ENCODE results near the gene KCNMB2. TPM values are rescaled to one million over a fixed set of nuclear protein-coding genes. Genes with fewer than 3 reads are reported as not detected.

Gene KCNMB2
- total and polyA plus RNA-seq, 8 donors = 0.69 to 38.0 (median 2.3) TPM

- FAIRE-seq = no peak
- WGBS, 2 donors = 69 to 76% methylated on average over 4 of the region's 4 CpGs
- intact Hi-C loops (cut with DNase I) = no loop called here
- DNase-seq = no peak
- Histone ChIP-seq H3K4me1 (no peaks in the 10 kb centered on the region), H3K4me3 (no peak overlapping the region), H3K27ac (no peak overlapping the region), H3K9me3 (no peaks in the 10 kb centered on the region), H3K36me3 (no peaks in the 10 kb centered on the region), H3K27me3 (no peaks in the 10 kb centered on the region)
- TF ChIP-seq CTCF (IDR thresholded peaks at IDR 0.05) = no peak
- no peak for ATAC-seq
Measured at GRCh38 chr3:178655488-178655887, 119.3 kb downstream of the KCNMB2 start.

DNA sequence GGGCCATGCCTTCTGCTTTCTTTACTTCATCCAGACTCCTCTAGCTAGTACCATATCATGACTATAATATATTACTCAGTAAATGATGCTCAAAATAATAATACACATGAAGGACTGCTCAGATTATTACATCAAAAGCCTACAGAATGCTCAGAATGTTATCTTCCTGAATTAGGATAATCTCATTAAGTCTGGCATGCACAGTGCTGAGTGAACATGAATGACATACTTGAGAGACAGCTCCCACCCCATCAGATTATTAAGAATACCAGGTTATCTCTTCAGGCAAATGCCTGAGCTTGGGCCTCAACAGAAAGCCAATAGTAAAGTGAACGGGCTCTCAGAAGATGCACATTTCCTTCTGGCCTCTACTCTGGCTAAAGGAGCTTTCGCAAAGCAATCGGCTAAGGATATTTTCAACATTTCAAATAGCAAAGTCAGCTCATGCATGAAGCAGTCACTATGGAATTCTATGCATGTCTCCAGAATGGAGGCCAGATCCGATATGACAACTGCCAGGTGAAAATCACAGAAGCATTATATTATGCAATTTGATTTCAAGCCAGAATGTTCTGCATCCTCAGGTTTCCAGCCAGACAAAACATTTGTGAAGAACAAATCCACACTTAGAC is 122.6 kb downstream of the KCNMB2 start:
- FAIRE-seq (no peak), ATAC-seq (no peak), DNase-seq (no peak)
- 73 to 85% methylated on average over 4 of the region's 4 CpGs for WGBS, 2 donors
- no peaks in the 10 kb centered on the region for H3K9me3 ChIP-seq
- H3K27ac ChIP-seq = no peak overlapping the region
- no peaks in the 10 kb centered on the region for H3K36me3 ChIP-seq
- no peaks in the 10 kb centered on the region for H3K27me3 ChIP-seq
- H3K4me3 ChIP-seq = no peak overlapping the region
- intact Hi-C loops (cut with DNase I) = no loop called here
- no peaks in the 10 kb centered on the region for H3K4me1 ChIP-seq
- TF ChIP-seq CTCF (IDR thresholded peaks at IDR 0.05) = no peak

DNA sequence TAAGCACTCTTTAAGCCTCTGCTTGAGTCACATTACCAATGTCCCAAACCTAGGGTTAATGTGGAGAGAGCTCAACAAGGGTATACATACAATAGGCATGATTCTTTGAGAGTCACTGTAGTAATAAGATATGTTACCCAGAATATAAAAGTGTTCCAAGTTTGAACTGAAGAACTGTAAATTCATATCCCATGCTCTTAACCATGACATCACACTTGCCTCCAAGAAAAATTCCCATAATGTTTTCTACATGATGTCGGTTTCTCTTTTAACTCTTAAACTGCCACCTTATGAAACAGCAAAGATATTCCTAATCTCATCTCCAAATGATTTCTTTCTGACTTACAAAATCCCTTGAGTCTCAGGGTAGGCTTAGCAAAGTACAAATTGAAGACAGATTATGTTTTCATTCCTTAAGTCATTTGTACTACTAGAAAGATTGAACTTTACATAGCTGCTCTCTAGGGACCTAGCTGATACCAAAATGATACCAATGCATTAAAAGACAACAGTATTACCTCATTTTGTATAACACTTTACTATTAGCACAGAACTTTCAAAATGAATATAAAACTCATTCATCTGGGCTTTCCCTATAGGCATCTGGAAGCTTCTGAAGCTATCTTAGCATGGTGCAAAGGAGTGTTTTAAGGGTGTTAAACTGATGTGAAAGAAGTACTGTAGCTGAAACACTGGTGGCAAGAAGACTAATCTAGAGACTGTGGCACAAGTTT is 127.1 kb downstream of the KCNMB2 start:
- TF ChIP-seq CTCF (IDR thresholded peaks at IDR 0.05) = no peak
- WGBS, 2 donors = 69 to 80% methylated on average over 1 of the region's 1 CpG
- FAIRE-seq (no peak), ATAC-seq (no peak), DNase-seq (no peak)
- Histone ChIP-seq H3K27me3 (no peaks in the 10 kb centered on the region), H3K9me3 (no peaks in the 10 kb centered on the region), H3K4me3 (no peak overlapping the region), H3K36me3 (no peaks in the 10 kb centered on the region), H3K4me1 (no peaks in the 10 kb centered on the region), H3K27ac (no peak overlapping the region)
- intact Hi-C loops (cut with DNase I) = no loop called here

DNA sequence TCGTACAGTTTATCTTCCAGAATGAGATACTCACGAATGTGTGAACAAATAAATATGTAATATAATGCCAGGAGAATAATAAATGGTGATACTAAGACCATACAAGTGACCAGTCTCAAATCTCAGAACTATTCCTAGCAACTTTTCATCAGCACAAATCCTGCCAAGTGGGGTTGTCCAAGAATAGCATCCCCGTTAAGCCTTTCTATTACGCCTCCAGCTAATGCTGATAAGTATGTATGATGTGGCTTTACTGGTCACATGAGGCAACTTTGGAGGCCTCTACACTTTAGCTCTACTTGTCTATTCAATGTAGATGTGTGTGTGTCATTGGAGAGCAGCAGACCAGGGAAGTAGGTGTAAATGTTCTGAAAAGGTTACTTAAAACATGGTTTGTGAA is 129.5 kb downstream of the KCNMB2 start:
- no peak for ATAC-seq
- H3K4me1 ChIP-seq = no peaks in the 10 kb centered on the region
- no peaks in the 10 kb centered on the region for H3K36me3 ChIP-seq
- no peak for TF ChIP-seq CTCF (IDR thresholded peaks at IDR 0.05)
- 53 to 55% methylated on average over 4 of the region's 4 CpGs for WGBS, 2 donors
- H3K9me3 ChIP-seq = no peaks in the 10 kb centered on the region
- no peaks in the 10 kb centered on the region for H3K27me3 ChIP-seq
- no peak for FAIRE-seq
- H3K4me3 ChIP-seq = no peak overlapping the region
- DNase-seq = no peak
- no peak overlapping the region for H3K27ac ChIP-seq
- intact Hi-C loops (cut with DNase I) = no loop called here

DNA sequence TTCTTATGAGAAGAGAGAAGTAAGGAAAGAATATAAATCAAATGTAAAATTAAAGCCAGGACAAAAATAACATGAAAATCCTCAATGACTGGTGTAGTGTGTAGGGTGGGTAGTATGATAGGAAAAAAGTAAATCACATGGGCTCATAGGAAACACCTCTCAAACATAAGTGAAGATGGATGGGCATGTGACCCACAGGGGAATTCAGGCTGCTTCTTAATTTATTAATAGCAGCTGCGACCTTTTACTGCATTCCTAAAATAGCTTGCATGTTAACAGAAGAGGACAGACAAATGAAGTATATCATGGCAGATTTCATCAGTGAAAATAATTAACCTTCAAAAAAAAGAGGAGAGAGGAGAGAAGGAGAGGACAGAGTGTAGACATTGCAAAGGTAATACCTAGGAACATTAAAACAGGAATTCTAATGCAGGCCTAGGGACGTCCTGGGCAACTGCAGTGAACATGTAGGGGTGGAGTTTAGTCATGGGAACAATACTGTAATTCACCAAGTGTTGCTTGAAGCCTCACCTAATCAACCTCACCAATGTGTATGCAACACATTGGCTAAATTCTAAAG is 132.9 kb downstream of the KCNMB2 start:
- Histone ChIP-seq H3K27me3 (no peaks in the 10 kb centered on the region), H3K27ac (no peak overlapping the region), H3K36me3 (no peaks in the 10 kb centered on the region), H3K9me3 (no peaks in the 10 kb centered on the region), H3K4me3 (no peak overlapping the region), H3K4me1 (peaks cover 0 to 6% (median 0%) of the 10 kb centered on the region in 3 donors)
- no peak for FAIRE-seq
- no peak for DNase-seq
- TF ChIP-seq CTCF (IDR thresholded peaks at IDR 0.05) = no peak
- intact Hi-C loops (cut with DNase I) = no loop called here
- ATAC-seq = peak in 2 of 4 donors; percentile 15 to 29
- WGBS, 2 donors = 17% methylated on average over 2 of the region's 2 CpGs
